ENCODE results near the gene ADAM12.

The ADAM12 gene

DNA sequence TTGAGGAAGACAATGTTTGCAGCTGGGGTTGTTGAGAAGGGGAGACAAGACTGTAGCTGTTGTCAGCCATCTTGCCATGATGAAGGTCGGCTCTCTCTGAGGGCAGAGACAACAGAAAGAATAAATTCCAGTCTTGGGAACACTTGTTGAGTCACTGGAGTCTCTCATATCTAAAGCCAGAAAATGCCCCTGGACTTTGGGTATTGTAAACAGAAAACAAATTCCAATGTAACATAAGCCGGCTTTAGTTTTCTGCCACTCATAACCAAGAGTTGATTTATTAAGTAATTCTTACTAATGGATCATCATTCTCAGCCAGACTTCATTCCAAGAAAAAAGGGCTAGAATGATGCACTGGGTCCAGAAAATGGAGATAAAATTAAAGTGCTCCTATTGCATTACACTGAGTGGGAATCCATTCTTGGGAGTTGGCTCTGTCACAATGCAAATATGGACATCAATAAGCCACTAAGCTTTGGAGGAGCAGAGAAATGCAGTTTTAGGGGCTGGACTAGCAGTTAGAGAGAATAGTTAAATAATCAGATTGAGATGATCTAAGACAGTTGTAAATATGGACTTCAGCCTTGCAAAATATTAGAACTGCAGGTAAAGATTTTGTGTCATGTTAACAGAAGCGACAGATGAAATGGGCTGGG, 78.9 kb downstream of the ADAM12 start:
- DNase-seq, result no peak

DNA sequence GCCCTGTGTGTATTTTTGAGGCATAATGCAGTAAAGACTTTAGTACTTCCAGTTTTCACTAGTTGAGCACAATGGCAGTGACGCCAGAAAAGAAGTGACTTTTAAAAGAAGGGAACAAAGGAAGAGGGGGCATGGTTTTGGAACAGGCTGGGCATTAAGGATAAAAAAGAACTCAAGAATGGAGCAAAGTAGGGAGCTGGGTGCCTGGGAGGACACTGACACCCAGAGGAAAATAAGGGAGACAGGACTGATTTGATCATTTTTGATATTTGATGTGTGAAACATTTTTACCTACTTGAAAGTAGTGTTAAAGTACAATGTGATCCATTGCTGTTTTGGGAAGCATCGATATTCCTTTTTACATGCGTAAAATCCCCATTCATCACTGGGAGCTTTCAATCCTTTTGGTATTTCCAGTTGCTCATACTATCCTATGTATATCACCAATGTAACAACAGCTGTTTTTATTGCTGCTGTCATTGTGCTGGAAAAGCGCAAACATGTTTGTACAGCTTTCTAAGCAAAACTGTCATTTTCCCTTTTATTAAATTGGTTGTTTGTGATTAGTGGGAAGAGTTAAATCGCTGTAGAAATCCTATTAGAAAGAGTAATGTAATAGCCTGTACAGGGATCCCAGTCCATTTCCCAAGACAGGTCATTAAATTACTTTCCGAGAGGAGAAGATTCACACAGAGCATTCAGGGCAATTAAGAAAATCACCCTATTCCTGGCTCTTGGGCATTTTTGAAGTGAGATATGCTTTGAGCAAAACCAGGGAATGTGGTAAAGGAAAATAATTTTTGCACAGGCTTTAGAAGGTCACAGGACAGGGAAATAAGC, 85.2 kb downstream of the ADAM12 start:
- DNase-seq, result no peak

DNA sequence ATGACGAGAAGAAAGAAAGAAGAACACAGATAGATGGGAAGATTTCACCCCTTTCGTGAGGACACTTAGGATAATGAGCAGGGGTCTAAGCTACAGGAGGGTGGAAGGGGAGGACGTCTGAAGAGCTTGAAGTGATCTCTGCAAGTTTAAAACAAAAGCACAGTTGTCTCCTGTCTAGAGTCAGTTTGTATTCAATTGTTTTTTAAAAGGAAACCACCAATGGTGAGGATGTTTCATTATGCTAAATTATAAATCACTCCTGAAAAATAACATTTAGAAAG, 85.9 kb downstream of the ADAM12 start:
- DNase-seq, result no peak

DNA sequence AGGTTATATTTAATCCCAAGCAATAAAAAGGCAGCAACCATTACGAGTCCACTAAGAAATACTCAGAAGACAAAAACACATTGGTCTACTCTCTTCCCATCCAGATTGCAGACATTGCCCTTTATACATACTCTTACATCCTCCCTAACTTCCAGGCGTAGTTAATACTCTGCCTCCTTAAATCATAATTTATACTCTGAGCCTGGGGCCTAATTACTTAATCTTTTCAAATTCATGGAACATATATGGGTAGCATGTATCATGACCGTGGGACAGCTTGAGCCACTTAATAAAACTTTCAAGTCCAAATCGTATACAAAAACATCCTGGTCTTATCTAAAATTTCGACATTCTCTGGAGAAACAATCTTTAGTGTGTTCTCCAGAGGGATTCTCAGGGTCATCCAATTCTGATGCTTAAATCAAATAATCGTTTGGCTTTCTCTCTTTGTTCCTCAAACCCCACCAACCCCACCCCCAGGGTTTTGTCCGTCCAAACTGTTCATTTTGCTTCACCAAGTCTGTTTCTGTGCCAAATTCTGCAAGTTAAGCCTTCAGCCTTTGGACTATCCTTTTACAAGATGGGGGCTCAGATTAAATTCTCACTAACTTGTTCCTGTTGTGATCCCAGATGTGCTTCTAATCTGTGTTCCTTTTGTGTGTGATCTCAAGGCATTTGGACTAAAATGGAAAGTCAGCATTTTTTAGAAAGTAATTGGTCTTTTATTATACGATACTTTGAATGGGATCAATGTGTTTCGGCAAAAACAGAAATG, 86.4 kb downstream of the ADAM12 start:
- DNase-seq, result no peak

DNA sequence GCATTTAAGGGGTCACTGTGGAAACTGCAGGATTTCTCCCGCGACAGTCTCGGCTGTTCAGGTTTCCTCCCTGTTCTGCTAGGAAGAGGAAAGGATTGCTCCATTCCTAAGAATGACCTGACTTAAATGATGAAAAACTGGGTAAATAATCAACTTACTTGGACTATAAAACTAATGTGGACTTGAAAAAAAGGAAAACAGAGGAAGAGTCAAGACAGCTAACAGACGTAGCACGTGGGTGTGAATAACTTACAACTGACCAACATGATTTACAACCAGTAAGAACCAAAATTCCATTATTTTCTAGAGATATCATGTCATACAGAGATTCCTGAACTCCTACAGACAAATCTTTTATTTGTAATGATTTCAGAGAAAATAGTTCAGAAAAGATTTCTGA, 93.8 kb downstream of the ADAM12 start:
- no peak for DNase-seq

DNA sequence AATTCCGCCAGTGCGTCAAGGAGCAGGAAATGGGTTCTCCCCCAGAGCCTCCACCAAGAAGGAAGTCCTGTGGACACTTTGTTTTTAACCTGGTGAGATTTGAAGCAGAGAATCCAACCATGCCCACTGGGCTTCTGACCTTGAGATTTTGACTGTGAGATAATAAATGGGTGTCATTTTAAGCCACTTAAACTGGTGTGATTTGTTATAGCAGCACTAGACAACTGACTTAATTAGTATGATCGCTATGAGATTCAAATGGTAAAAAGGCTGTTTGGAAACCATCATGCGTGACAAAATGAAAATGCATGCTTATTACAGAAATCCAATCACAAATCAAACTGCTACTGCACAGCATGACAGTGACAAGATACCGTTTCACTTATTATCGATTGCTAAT, 98.0 kb downstream of the ADAM12 start:
- DNase-seq, result no peak

DNA sequence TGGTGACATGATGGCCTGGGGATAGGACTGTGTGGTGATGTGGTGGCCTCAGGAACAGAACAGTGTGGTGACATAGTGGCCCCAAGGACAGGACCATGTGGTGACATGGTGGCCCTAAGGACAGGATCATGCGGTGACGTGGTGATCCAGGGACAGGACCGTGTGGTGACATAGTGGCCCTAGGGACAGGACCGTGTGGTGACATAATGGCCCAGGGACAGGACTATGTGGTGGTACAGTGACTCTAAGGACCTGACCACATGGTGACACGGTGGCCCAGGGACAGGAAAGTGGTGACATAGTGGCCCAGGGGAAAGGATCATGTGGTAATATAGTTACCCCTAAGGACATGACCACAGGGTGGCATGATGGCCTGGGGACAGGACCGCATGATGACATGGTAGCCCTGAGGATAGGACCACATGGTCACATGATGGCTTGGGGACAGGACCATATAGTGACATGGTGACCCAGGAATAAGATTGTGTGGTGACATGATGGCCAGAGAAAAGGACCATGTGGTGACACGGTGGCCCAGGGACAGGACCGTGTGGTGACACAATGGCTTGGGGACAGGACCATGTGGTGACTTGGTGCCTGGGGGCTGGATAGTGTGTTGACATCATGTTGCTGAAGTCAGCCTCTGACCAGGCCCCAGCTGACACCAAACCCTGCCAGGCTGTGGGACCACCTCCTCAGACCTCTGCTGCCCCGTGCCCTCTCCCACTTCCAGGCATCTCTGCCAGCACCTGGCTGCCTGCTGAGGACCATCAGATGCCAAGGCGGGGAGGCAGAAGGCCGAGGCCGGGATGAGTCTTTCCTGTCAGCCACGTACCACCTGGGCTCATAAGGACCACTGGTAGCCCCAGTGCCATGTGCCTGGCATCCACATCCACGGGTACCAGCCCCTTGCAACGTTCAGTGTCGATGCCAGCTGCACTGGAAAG, 99.5 kb downstream of the ADAM12 start:
- no peak for DNase-seq

DNA sequence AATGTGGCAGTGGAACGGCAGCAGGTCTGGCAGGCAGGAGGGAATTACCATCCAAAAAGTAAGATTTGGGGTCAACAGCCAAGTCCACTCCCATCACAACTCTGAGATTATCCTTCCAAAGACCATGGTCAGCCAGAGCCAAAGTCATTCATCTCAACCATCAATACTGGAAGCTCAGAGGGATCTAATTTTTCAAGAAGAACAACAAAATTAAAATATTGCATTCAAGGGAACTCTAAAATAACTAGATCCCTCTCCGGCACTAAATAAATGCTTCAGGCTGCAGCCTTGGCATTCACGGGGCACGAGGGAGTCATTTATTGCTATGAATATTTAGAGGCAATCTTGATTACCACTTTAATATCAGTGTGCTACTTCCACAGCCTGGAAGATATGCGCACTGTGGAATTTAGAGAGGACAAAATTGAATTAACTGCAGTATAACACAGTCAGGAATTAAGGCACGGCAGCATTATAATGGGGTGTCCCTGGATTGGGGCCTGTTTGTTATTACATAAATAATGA, 102.0 kb downstream of the ADAM12 start:
- no peak for DNase-seq

DNA sequence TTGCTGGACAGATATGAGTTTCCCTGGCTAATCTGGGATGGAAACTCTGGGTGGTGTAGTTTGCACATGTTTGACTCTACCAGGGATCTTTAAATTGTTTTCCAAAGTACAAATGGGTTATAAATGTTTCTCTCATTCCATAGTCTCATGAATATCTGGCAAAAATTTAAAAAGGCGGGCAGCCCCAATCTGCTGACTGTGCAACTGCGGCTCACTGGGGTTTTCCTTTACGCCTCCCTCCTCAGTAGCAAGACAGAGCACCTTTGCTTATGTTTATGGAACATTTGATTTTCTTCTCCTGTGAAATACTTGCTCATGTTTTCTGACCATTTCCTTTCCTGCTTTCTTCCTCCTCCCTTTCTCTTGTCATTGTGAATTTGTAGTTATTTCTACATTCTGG, 105.0 kb downstream of the ADAM12 start:
- DNase-seq, result no peak

DNA sequence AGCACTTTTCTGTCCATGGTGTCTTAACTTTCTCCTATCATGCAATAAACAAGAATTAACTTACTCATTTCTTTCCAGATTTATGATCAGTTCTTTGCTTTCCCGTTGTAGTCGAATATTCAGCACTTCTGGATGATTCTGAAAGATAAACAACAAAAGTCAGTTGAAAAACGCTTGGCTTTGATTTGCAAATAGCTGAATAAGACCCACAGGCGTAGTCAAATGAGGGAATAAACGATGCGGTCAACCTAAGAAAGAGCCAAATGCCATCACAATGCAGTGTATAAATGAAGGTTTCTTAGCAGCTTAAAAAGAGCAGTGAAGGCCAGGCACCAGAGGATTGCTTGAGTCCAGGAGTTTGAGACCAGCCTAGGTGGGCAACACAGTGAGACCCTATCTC, 109.4 kb downstream of the ADAM12 start:
- DNase-seq, result no peak

DNA sequence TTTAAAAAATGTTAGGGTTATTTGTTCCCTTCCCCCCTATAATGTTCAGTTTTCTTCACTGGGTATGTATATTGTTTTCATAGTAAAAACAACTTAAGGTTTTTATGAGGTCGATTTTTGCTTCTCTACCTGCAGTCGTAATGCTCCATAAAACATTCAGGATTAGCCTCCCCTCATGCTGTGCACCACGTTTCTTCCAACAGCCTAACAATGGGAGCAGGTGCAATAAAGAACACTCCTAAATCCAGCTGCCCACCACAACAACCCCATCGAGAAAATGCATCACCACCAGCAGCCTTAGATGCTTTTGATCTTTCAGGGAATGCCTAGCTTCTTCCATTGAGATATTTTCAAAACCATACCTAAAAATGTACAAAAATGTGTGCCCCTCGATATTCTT, 111.1 kb downstream of the ADAM12 start:
- DNase-seq, result no peak

DNA sequence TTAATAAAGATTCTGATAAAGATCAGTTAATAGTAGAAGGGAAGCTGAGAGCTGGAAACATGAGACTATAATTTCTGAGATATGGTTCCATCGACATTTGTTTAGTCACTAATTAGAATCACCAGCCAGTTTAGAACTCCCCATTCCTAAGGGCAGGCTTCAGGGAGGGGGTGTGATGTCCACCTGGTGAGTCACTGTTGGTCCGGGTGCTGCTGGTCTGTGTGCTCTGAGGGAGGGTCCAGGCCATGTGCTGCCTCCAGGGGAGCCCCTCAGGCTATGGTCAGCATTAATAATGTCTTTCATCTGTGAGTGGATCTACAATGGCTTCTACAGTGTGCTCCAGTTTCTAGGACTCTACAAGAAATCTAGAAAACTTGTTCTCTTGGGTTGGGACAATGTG, 115.8 kb downstream of the ADAM12 start:
- no peak for DNase-seq

DNA sequence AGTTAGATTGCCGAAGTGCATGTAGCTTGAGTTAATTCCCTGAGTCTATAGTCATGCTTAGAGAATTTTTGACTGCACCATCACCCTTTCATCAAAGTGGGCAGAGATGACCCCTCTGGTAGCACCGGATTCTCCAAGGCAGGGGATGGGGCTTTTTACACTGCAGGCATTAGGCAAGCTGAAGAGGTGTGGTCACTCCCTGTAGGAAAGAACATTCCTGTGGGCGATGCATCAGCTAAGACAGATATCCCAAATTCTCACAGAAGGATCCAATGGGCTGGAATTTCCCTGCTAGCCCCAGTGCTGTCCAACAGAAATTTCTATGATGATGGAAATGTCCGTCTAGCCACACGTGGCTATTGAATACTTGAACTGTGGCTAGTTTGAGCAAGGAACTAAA, 118.2 kb downstream of the ADAM12 start:
- no peak for DNase-seq

DNA sequence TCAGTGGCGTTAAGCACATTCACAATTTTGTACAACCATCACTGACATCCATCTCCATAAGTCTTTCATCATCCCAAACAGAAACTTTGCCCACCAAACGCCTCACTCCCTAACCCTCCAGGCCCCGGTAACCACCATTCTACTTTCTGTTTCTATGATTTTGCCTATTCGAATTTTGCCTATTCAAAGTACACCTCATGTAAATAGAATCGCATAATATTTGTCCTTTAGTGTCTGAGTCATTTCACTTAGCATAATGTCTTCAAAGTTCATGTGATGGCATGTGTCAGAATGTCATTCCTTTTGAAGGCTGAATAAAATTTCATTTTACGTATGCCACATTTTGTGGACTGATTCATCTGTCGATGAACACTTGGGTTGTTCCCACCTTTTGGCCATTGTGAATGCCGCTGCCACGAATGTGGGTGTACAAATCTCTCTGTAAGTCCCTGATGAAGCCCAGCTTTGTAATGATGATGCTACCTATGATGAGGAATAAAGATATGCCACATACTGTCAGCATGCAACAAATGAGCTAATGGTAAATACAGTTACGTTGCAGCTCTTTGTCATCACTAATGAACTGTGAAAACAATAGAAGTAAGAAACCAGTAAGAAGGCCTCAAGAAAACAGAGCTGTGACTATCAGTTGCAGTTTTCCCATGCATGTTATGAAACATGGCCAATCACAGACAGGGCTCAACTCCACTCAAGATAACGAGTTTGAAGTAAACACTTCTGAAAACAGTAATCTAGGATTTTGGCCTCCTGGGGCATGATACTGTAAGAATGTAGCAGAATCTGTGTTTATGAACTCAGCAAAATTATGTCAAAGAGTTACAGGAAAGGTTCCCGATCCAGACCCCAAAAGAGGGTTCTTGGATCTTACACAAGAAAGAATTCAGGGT, 120.0 kb downstream of the ADAM12 start:
- DNase-seq, result no peak

DNA sequence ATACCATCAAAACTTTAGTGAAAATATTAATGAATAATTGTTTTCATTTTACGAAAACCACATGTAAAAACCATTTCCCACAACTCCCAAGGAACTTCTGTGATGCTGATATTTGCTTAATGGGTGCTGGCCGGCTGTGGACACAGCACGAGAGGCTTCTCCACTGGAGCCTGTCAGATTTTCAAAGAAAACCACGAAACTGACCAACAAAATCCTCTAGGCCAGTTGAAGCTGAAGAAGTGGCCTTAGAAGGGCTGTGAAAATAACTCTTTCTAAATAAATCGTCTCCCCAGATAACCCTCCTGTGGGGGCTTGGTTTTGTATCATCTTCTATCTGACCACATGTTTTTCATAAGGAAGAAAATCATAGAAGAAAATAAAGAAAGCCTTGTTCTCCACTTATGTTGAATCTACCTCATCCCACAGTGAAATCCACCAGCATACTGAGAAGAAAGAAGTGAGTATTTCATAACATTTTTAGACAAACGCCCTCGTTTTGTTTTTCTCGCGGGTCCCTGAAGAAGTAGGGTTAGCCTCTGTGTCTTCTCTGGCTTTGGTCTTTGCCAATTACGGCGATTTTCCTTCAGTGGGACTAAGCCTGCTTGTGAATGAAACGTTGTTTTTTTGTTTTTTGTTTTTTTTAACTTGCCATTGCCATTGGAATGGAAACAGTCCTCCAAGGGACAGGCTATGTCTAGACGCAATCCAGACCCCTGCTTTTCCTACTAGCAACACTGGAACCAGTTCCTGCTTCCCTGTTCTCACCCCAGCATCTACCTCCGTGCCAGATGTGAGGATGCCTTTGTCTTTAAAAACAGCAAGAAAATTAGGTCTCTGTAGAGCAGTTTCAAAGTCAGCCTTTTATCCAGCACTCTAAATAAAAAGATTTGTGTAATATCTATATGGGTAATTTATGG, 123.9 kb downstream of the ADAM12 start:
- no peak for DNase-seq

DNA sequence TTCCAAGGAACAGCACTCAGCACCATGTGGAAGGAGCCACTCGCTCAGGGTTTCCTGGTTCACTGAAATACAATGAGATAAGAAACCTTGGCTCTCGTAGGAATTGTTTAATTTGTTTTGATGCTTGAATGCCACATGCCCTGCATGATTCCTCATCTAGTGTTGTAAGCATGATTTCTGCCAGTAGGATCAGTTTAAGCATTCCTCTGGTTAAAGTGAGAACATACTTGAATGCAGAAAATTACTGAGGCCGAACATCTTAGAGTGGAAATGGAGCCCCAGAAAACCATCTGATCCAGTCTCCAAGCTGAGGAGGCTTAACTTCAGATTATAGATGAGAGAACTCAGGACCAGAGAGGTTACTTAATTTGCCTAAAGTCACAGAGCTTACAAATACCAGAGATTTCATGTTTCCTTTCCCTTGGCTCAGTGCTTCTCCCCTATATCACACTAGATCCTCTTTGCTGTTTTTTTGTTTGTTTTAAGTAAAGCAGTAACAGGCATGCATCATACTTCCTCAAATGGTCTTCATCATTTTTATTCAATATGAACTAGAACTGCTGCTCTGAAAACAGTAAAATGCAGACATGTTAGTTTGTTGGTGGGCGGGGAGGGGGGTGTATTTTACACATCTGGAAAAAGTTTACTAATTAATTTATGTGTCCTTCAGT, 125.1 kb downstream of the ADAM12 start:
- no peak for DNase-seq

DNA sequence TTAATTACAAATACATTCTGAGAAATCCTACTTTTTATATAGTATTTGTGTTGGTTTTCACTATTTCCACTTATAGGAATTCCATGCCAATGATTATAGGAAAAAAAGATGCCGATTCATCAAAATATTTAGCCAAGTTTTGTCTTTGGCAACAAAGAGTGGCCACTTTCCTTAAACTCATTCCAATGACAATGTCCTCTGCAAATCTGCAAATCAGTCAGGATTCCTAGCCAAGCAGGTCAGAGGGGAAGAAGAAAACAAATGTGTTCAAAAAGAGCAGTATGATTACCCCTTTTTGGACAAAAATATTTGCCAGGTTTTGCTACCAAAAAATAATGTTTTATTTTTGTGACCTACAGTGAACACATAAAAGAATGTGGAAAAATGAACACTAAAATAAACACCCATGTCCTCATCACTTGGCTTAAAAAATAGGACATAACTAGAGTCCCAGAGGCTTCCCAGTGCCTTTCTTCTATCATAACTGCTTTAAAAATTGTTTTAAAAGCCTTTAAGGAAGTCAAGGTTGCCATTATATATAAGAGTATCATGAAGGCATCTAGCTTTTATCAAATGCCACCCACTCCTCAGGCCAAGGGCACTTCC, 125.9 kb downstream of the ADAM12 start:
- no peak for DNase-seq

DNA sequence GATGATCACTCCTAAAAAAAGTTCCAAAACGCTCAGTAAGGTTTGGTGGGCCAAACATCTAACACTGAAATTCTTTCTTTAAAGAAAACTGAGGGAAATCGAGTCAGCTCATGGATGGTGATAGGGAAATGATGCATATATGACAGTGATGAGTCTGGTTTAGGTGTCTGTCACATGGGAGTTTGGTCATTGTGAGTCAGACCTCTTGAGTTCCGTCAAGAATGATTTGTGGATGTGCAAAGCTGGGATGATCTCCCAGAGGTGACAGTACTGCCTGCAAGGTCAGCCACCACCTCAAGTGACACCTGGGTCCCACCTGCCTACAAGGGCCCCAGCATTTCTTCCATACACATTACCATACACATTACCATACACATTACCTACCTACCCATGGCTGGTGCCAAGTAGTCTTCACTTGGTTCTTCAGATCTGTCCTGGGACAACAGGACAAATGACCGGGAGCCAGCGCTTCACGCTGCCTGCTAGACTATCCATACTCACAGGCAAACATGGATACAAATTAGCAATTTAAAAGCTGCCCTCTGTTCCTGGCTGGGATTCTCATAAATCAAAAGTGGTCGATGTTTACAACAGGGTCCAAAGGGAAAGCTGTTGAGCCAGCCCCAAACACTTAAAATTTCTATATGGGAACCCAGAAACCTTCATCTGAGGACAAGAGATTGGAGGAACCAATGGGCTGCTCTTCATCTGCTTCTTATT, 128.4 kb downstream of the ADAM12 start:
- no peak for DNase-seq

DNA sequence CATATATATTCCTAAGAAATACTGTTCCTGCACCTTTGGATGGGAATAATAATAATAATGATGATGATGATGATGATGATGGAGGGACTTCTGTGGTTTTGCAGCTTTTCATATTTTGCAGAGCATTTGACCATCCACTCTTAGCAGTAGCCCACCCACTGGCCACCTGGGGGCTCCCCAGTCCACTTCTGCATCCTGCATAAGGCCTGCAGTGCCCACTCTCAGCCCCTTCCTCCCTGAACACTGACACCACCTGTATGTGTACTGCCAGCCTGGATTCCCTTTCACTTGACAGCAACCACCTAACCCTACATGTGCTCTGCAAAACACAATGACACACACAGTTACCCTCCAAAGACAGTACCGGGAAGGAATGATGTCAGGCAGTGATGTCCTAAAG, 131.4 kb downstream of the ADAM12 start:
- DNase-seq, result no peak
